Activated naive CD8-positive, alpha-beta T cell (primary cell): ENCODE results near the gene MPC1.
"Not testable (repeated sequence)": the region's sequence is repeated elsewhere in the genome, so short reads cannot be mapped to it uniquely, and the experiment has no call there.

ENCODE experiments used
- H3K27ac Mint-ChIP-seq: one replicate; pipeline ENCODE4 v1.8.0; 2021; ENCODE audit warnings: mixed read lengths
- H3K27me3 Mint-ChIP-seq: one replicate; pipeline ENCODE4 v1.8.0; 2021; ENCODE audit warnings: mixed read lengths
- H3K36me3 Mint-ChIP-seq: one replicate; pipeline ENCODE4 v1.8.0; 2021; ENCODE audit warnings: mixed read lengths
- H3K4me1 Mint-ChIP-seq: one replicate; pipeline ENCODE4 v1.8.0; 2021; ENCODE audit warnings: low read depth, mixed read lengths
- H3K4me3 Mint-ChIP-seq: one replicate; pipeline ENCODE4 v1.8.0; 2021; ENCODE audit warnings: mild to moderate bottlenecking, mixed read lengths
- H3K9me3 Mint-ChIP-seq: one replicate; pipeline ENCODE4 v1.8.0; 2021; ENCODE audit warnings: low read depth, mixed read lengths

The MPC1 gene

GRCh38 chr6:166352923-166353322 is 29.8 kb downstream of the MPC1 start:
- Mint-ChIP-seq H3K9me3 (peaks cover 23% of the 10 kb centered on the region), H3K27me3 (no peaks in the 10 kb centered on the region), H3K36me3 (peaks cover 8% of the 10 kb centered on the region), H3K4me1 (no peaks in the 10 kb centered on the region), H3K27ac (no peak overlapping the region), H3K4me3 (no peak overlapping the region)

GRCh38 chr6:166351715-166352285 is 30.9 kb downstream of the MPC1 start:
- no peak overlapping the region for H3K4me3 Mint-ChIP-seq

GRCh38 chr6:166348305-166348949 is 34.3 kb downstream of the MPC1 start:
- Mint-ChIP-seq H3K4me1 (peaks cover 4% of the 10 kb centered on the region), H3K27ac (no peak overlapping the region), H3K9me3 (peaks cover 23% of the 10 kb centered on the region), H3K36me3 (peaks cover 8% of the 10 kb centered on the region), H3K27me3 (no peaks in the 10 kb centered on the region), H3K4me3 (no peak overlapping the region)

More at GRCh38 chr6:166351715-166352285, 30.9 kb downstream of the MPC1 start:
- Mint-ChIP-seq H3K27ac (no peak overlapping the region), H3K9me3 (peaks cover 23% of the 10 kb centered on the region), H3K4me1 (peaks cover 2% of the 10 kb centered on the region), H3K36me3 (peaks cover 8% of the 10 kb centered on the region), H3K27me3 (no peaks in the 10 kb centered on the region)

GRCh38 chr6:166346965-166347364 is 35.8 kb downstream of the MPC1 start:
- no peak overlapping the region for H3K4me3 Mint-ChIP-seq
- peaks cover 8% of the 10 kb centered on the region for H3K36me3 Mint-ChIP-seq
- peaks cover 23% of the 10 kb centered on the region for H3K9me3 Mint-ChIP-seq
- H3K4me1 Mint-ChIP-seq = peaks cover 8% of the 10 kb centered on the region
- no peaks in the 10 kb centered on the region for H3K27me3 Mint-ChIP-seq
- H3K27ac Mint-ChIP-seq = no peak overlapping the region

GRCh38 chr6:166346449-166346848 is 36.3 kb downstream of the MPC1 start:
- H3K27me3 Mint-ChIP-seq = no peaks in the 10 kb centered on the region
- H3K9me3 Mint-ChIP-seq = peaks cover 18% of the 10 kb centered on the region
- H3K4me1 Mint-ChIP-seq = peaks cover 11% of the 10 kb centered on the region
- H3K27ac Mint-ChIP-seq = no peak overlapping the region
- H3K4me3 Mint-ChIP-seq = no peak overlapping the region
- peaks cover 6% of the 10 kb centered on the region for H3K36me3 Mint-ChIP-seq

GRCh38 chr6:166345672-166346071 is 37.1 kb downstream of the MPC1 start:
- not testable (repeated sequence) for H3K27ac Mint-ChIP-seq, H3K27me3 Mint-ChIP-seq, H3K4me3 Mint-ChIP-seq, H3K36me3 Mint-ChIP-seq
- H3K9me3 Mint-ChIP-seq = peaks cover 13% of the 10 kb centered on the region
- peaks cover 13% of the 10 kb centered on the region for H3K4me1 Mint-ChIP-seq

GRCh38 chr6:166344921-166345320 is 37.8 kb downstream of the MPC1 start:
- H3K4me1 Mint-ChIP-seq = peaks cover 13% of the 10 kb centered on the region
- not testable (repeated sequence) for H3K27ac Mint-ChIP-seq, H3K4me3 Mint-ChIP-seq

GRCh38 chr6:166344240-166344639 is 38.5 kb downstream of the MPC1 start:
- no peaks in the 10 kb centered on the region for H3K27me3 Mint-ChIP-seq
- H3K36me3 Mint-ChIP-seq = no peaks in the 10 kb centered on the region
- no peak overlapping the region for H3K27ac Mint-ChIP-seq
- peaks cover 13% of the 10 kb centered on the region for H3K4me1 Mint-ChIP-seq
- no peaks in the 10 kb centered on the region for H3K9me3 Mint-ChIP-seq
- no peak overlapping the region for H3K4me3 Mint-ChIP-seq

More at GRCh38 chr6:166344921-166345320, 37.8 kb downstream of the MPC1 start:
- H3K27me3 Mint-ChIP-seq, H3K9me3 Mint-ChIP-seq, H3K36me3 Mint-ChIP-seq: not testable (repeated sequence)

- peak overlapping the region; percentile 94 for H3K4me3 Mint-ChIP-seq
- H3K27me3 Mint-ChIP-seq = no peaks in the 10 kb centered on the region
- peak overlapping the region; percentile 62 for H3K27ac Mint-ChIP-seq
- H3K36me3 Mint-ChIP-seq = no peaks in the 10 kb centered on the region
- H3K4me1 Mint-ChIP-seq = peaks cover 13% of the 10 kb centered on the region
- H3K9me3 Mint-ChIP-seq = no peaks in the 10 kb centered on the region
Measured at GRCh38 chr6:166343150-166343487, 39.6 kb downstream of the MPC1 start.

GRCh38 chr6:166342349-166343149 is 40.2 kb downstream of the MPC1 start, which contains the start of gene SFT2D1:
TSS of gene SFT2D1 (minus strand) at chr6:166342545. CDS start at chr6:166342481, 64 bp downstream.
- H3K4me1 Mint-ChIP-seq = peaks cover 12% of the 10 kb centered on the region

GRCh38 chr6:166341977-166342348 is 40.8 kb downstream of the MPC1 start:
- Mint-ChIP-seq H3K27me3 (no peaks in the 10 kb centered on the region), H3K27ac (peak overlapping the region; percentile 94), H3K36me3 (peaks cover 5% of the 10 kb centered on the region), H3K9me3 (no peaks in the 10 kb centered on the region), H3K4me1 (peaks cover 11% of the 10 kb centered on the region), H3K4me3 (peak overlapping the region; percentile 94)

More at GRCh38 chr6:166342349-166343149, 40.2 kb downstream of the MPC1 start, which contains the start of gene SFT2D1:
- peak within 1 kb of the TSS; percentile 94 for H3K27ac Mint-ChIP-seq
- H3K9me3 Mint-ChIP-seq = no peaks in the 10 kb centered on the region
- no peaks in the 10 kb centered on the region for H3K27me3 Mint-ChIP-seq
- peaks cover 1% of the 10 kb centered on the region for H3K36me3 Mint-ChIP-seq
- peak within 1 kb of the TSS; percentile 94 for H3K4me3 Mint-ChIP-seq

GRCh38 chr6:166341464-166341863 is 41.3 kb downstream of the MPC1 start:
- H3K4me1 Mint-ChIP-seq = peaks cover 11% of the 10 kb centered on the region
- H3K27me3 Mint-ChIP-seq = no peaks in the 10 kb centered on the region
- H3K9me3 Mint-ChIP-seq = no peaks in the 10 kb centered on the region
- H3K36me3 Mint-ChIP-seq = peaks cover 5% of the 10 kb centered on the region
- H3K4me3 Mint-ChIP-seq = peak overlapping the region; percentile 94
- H3K27ac Mint-ChIP-seq = peak overlapping the region; percentile 94

GRCh38 chr6:166338854-166339253 is 43.9 kb downstream of the MPC1 start:
- no peaks in the 10 kb centered on the region for H3K9me3 Mint-ChIP-seq
- peaks cover 18% of the 10 kb centered on the region for H3K36me3 Mint-ChIP-seq
- peaks cover 24% of the 10 kb centered on the region for H3K4me1 Mint-ChIP-seq
- no peaks in the 10 kb centered on the region for H3K27me3 Mint-ChIP-seq
- H3K27ac Mint-ChIP-seq = no peak overlapping the region
- H3K4me3 Mint-ChIP-seq = no peak overlapping the region

- Mint-ChIP-seq H3K4me1 (peaks cover 38% of the 10 kb centered on the region), H3K27me3 (no peaks in the 10 kb centered on the region), H3K9me3 (no peaks in the 10 kb centered on the region), H3K4me3 (no peak overlapping the region), H3K27ac (no peak overlapping the region), H3K36me3 (peaks cover 26% of the 10 kb centered on the region)
Measured at GRCh38 chr6:166336847-166337246, 45.9 kb downstream of the MPC1 start.
